H9 (cell line): Measurements from ENCODE around the gene CLOCK. TPM values are rescaled to one million over a fixed set of nuclear protein-coding genes. Genes with fewer than 3 reads are reported as not detected.

ENCODE experiments used
- DNase-seq: peaks from one replicate; pipeline ENCODE4 v3.0.0-alpha.2; 2017
- H2AFZ ChIP-seq: one replicate; pipeline ENCODE4 v1.6.1; 2013; ENCODE audit warnings: mild to moderate bottlenecking, low read length, control low read depth, moderate library complexity
- H2AK5ac ChIP-seq: 2 replicates; pipeline ENCODE4 v1.6.1; 2013; ENCODE audit warnings: low read length, control low read depth, mixed read lengths; ENCODE audit not compliant: insufficient read length
- H2BK120ac ChIP-seq: one replicate; pipeline ENCODE4 v1.6.1; 2013; ENCODE audit warnings: low read depth, mild to moderate bottlenecking, low read length, control low read depth, inconsistent platforms; ENCODE audit not compliant: poor library complexity, severe bottlenecking
- H2BK12ac ChIP-seq: 2 replicates; pipeline ENCODE4 v1.6.1; 2013; ENCODE audit warnings: low read length, control low read depth, mixed read lengths, low read depth; ENCODE audit not compliant: insufficient read length
- H2BK15ac ChIP-seq: 2 replicates; pipeline ENCODE4 v1.6.1; 2013; ENCODE audit warnings: low read depth, low read length, control low read depth
- H2BK20ac ChIP-seq: one replicate; pipeline ENCODE4 v1.6.1; 2013; ENCODE audit warnings: low read depth, mild to moderate bottlenecking, low read length, control low read depth, inconsistent platforms; ENCODE audit not compliant: poor library complexity, severe bottlenecking
- H2BK5ac ChIP-seq: 2 replicates; pipeline ENCODE4 v1.6.1; 2013; ENCODE audit warnings: low read length, control low read depth, mixed read lengths; ENCODE audit not compliant: insufficient read length
- H3K14ac ChIP-seq: 2 replicates; pipeline ENCODE4 v1.6.1; 2013; ENCODE audit warnings: low read length, control low read depth; ENCODE audit not compliant: insufficient read depth
- H3K18ac ChIP-seq: 2 replicates; pipeline ENCODE4 v1.6.1; 2013; ENCODE audit warnings: low read depth, mild to moderate bottlenecking, mixed read lengths, low read length, control low read depth; ENCODE audit not compliant: insufficient read length
- H3K23ac ChIP-seq: 2 replicates; pipeline ENCODE4 v1.6.1; 2013; ENCODE audit warnings: low read length, control low read depth, mixed read lengths, low read depth; ENCODE audit not compliant: insufficient read length
- H3K23me2 ChIP-seq: 2 replicates; pipeline ENCODE4 v1.6.1; 2013; ENCODE audit warnings: low read depth, mild to moderate bottlenecking, mixed read lengths, low read length, control low read depth; ENCODE audit not compliant: insufficient read length, poor library complexity, severe bottlenecking
- H3K27ac ChIP-seq: 2 replicates; pipeline ENCODE4 v1.5.1; 2013; ENCODE audit warnings: low read length, control low read depth, mixed read lengths, low read depth; ENCODE audit not compliant: insufficient read length
- H3K27me3 ChIP-seq: 2 replicates; pipeline ENCODE4 v1.6.1; 2013; ENCODE audit warnings: low read length, control low read depth, inconsistent platforms; ENCODE audit not compliant: insufficient read depth
- H3K4ac ChIP-seq: 2 replicates; pipeline ENCODE4 v1.6.1; 2013; ENCODE audit warnings: low read depth, mild to moderate bottlenecking, control low read depth, inconsistent platforms, low read length, moderate library complexity
- H3K4me1 ChIP-seq: 2 replicates; pipeline ENCODE4 v1.6.1; 2013; ENCODE audit warnings: low read length, control low read depth, inconsistent platforms; ENCODE audit not compliant: insufficient read depth
- H3K4me2 ChIP-seq: 2 replicates; pipeline ENCODE4 v1.6.1; 2013; ENCODE audit warnings: low read length, control low read depth, mixed read lengths; ENCODE audit not compliant: insufficient read length, insufficient read depth
- H3K56ac ChIP-seq: 2 replicates; pipeline ENCODE4 v1.6.1; 2013; ENCODE audit warnings: low read depth, mild to moderate bottlenecking, mixed read lengths, low read length, control low read depth; ENCODE audit not compliant: insufficient read length
- H3K79me1 ChIP-seq: 2 replicates; pipeline ENCODE4 v1.6.1; 2013; ENCODE audit warnings: low read depth, mild to moderate bottlenecking, moderate library complexity, low read length, control low read depth, inconsistent platforms; ENCODE audit not compliant: insufficient read depth, poor library complexity, severe bottlenecking
- H3K79me2 ChIP-seq: 2 replicates; pipeline ENCODE4 v1.6.1; 2013; ENCODE audit warnings: low read length, control low read depth, inconsistent platforms; ENCODE audit not compliant: insufficient read depth
- H3K9ac ChIP-seq: 2 replicates; pipeline ENCODE4 v1.6.1; 2013; ENCODE audit warnings: low read length, control low read depth, mixed read lengths; ENCODE audit not compliant: insufficient read length; ENCODE audit errors: extremely low read depth
- H3K9me3 ChIP-seq: one replicate; pipeline ENCODE4 v1.6.1; 2013; ENCODE audit warnings: low read depth, low read length, inconsistent platforms; ENCODE audit not compliant: control insufficient read depth
- H3T11ph ChIP-seq: one replicate; pipeline ENCODE4 v1.6.1; 2013; ENCODE audit warnings: mild to moderate bottlenecking, low read length, control low read depth, inconsistent platforms
- H4K20me1 ChIP-seq: one replicate; pipeline ENCODE4 v1.6.1; 2013; ENCODE audit not compliant: control insufficient read depth, insufficient read length, insufficient read depth
- H4K5ac ChIP-seq: 2 replicates; pipeline ENCODE4 v1.6.1; 2013; ENCODE audit warnings: low read depth, mild to moderate bottlenecking, mixed read lengths, low read length, control low read depth; ENCODE audit not compliant: insufficient read length
- H4K8ac ChIP-seq: replicated peaks from 2 replicates; pipeline ENCODE4 v1.6.1; 2013; ENCODE audit warnings: low read length, control low read depth, mixed read lengths, low read depth; ENCODE audit not compliant: insufficient read length
- H4K91ac ChIP-seq: 2 replicates; pipeline ENCODE4 v1.6.1; 2013; ENCODE audit warnings: low read depth, mild to moderate bottlenecking, moderate library complexity, mixed read lengths, low read length, control low read depth; ENCODE audit not compliant: insufficient read length
- H3K27ac Mint-ChIP-seq, 3 experiments: 2 replicates in 2 of 3; 3 replicates in 1 of 3; pipeline ENCODE4 v1.8.0; 2020 to 2021; ENCODE audit warnings: mixed read lengths in 3 of 3, mild to moderate bottlenecking in 1 of 3, moderate library complexity in 1 of 3
- H3K27me3 Mint-ChIP-seq: 2 replicates; pipeline ENCODE4 v1.8.0; 2021; ENCODE audit warnings: low read depth, mild to moderate bottlenecking, moderate library complexity, mixed read lengths
- H3K36me3 Mint-ChIP-seq, 3 experiments: 2 replicates in 2 of 3; 3 replicates in 1 of 3; pipeline ENCODE4 v1.8.0; 2020 to 2021; ENCODE audit warnings: low read depth in 3 of 3, mixed read lengths in 3 of 3; ENCODE audit not compliant: insufficient read depth in 1 of 3
- H3K4me1 Mint-ChIP-seq, 2 experiments: 2 replicates each; pipeline ENCODE4 v1.8.0; 2020; ENCODE audit warnings: mixed read lengths in 2 of 2
- H3K4me3 Mint-ChIP-seq, 2 experiments: 2 replicates in 1 of 2; 3 replicates in 1 of 2; pipeline ENCODE4 v1.8.0; 2020 to 2021; ENCODE audit warnings: mild to moderate bottlenecking in 2 of 2, mixed read lengths in 2 of 2, moderate library complexity in 1 of 2
- H3K9me3 Mint-ChIP-seq, 2 experiments: 2 replicates in 1 of 2; 3 replicates in 1 of 2; pipeline ENCODE4 v1.8.0; 2020; ENCODE audit warnings: mild to moderate bottlenecking in 2 of 2, mixed read lengths in 2 of 2, moderate library complexity in 1 of 2
- WGBS: extraction: QIAGEN DNeasy Blood & Tissue Kit; methylation state at CpG from one replicate; pipeline ENCODE4 v1.1.7; 2013; ENCODE audit warnings: missing lambda C conversion rate, low lambda C conversion rate, mixed read lengths; ENCODE audit not compliant: insufficient read length; ENCODE audit errors: extremely low coverage; 5-methylcytosine and 5-hydroxymethylcytosine counted together
- total RNA-seq: library from RNA; stranded (reverse); gene quantifications from 2 replicates; pipeline ENCODE4 v1.2.1, GENCODE V29; 2021
- TF ChIP-seq, protein P1 (sequence below): fragments of 200-600 bp; sonication (generic); conservative IDR thresholded peaks from 3 replicates; pipeline ENCODE4 v1.8.0; 2021; ENCODE audit warnings: antibody characterized with exemption, mild to moderate bottlenecking

Gene CLOCK
- total RNA-seq, 1 experiment from 2014 or later = 16.2 TPM

DNA sequence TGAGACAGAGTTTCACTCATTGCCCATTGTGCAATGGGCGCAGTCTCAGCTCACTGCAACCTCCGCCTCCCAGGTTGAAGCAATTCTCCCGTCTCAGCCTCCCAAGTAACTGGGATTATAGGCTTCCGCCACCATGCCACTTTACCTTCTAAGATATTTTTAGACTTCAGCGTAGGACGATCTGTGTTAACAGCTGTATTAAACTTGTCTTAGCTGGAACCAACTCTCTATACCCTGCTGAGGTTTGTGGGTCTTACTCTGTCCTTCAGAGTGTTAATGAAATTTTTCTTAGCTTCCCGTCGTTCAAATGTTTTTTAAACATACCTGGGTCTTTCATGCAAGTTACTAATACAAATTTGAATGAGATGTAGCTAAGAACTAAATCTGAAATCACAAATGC, 136.3 kb downstream of the CLOCK start:
- WGBS = no CpG with 5 or more reads among the region's 8 CpGs

More for the DNA sequence above, 136.3 kb downstream of the CLOCK start:
- no peak overlapping the region for H2BK12ac ChIP-seq
- no peak overlapping the region for H3K23ac ChIP-seq
- no peak overlapping the region for H2BK5ac ChIP-seq
- peak overlapping the region in 2 of 3 experiments; percentile 74; a peak in 3 of 7 replicates for H3K27ac Mint-ChIP-seq
- H2BK120ac ChIP-seq = no peak overlapping the region
- H3K4me3 Mint-ChIP-seq = no peak overlapping the region
- TF ChIP-seq, protein P1, sequence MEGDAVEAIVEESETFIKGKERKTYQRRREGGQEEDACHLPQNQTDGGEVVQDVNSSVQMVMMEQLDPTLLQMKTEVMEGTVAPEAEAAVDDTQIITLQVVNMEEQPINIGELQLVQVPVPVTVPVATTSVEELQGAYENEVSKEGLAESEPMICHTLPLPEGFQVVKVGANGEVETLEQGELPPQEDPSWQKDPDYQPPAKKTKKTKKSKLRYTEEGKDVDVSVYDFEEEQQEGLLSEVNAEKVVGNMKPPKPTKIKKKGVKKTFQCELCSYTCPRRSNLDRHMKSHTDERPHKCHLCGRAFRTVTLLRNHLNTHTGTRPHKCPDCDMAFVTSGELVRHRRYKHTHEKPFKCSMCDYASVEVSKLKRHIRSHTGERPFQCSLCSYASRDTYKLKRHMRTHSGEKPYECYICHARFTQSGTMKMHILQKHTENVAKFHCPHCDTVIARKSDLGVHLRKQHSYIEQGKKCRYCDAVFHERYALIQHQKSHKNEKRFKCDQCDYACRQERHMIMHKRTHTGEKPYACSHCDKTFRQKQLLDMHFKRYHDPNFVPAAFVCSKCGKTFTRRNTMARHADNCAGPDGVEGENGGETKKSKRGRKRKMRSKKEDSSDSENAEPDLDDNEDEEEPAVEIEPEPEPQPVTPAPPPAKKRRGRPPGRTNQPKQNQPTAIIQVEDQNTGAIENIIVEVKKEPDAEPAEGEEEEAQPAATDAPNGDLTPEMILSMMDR = no peak
- H3K9ac ChIP-seq = no peak overlapping the region
- H2BK15ac ChIP-seq = no peak overlapping the region
- H4K91ac ChIP-seq = no peak overlapping the region
- no peaks in the 10 kb centered on the region for H4K20me1 ChIP-seq
- H2AFZ ChIP-seq = no peak overlapping the region
- H3K4ac ChIP-seq = no peak overlapping the region
- H3K27me3 ChIP-seq = no peaks in the 10 kb centered on the region
- H3K27ac ChIP-seq = no peak overlapping the region
- H3K9me3 ChIP-seq = no peaks in the 10 kb centered on the region
- H3K4me2 ChIP-seq = no peak overlapping the region
- H3K36me3 Mint-ChIP-seq = peaks cover 14 to 38% (median 30%) of the 10 kb centered on the region in 3 experiments; a peak in 6 of 7 replicates
- no peak overlapping the region for H3K14ac ChIP-seq
- no peak overlapping the region for H4K8ac ChIP-seq
- H3T11ph ChIP-seq = no peak overlapping the region
- no peak overlapping the region for H2AK5ac ChIP-seq
- no peaks in the 10 kb centered on the region for H3K9me3 Mint-ChIP-seq
- no peaks in the 10 kb centered on the region for H3K23me2 ChIP-seq
- no peak overlapping the region for H2BK20ac ChIP-seq
- no peaks in the 10 kb centered on the region for H3K79me1 ChIP-seq
- H3K4me1 Mint-ChIP-seq = peaks cover 13 to 19% of the 10 kb centered on the region in 2 experiments
- peaks cover 27% of the 10 kb centered on the region; the same call in 1 of the 2 replicates for H3K79me2 ChIP-seq
- no peak overlapping the region for H3K56ac ChIP-seq
- no peak for DNase-seq
- H3K18ac ChIP-seq = no peak overlapping the region
- 0 out of 2 replicates have a peak, but pooled peaks cover 2% of the 10 kb centered on the region for H3K4me1 ChIP-seq
- H3K27me3 Mint-ChIP-seq = no peaks in the 10 kb centered on the region
- H4K5ac ChIP-seq = no peak overlapping the region
